HG02885 (cell line): ENCODE results near the gene MAEL.

Source experiments
- ATAC-seq: cut with Tn5 transposase; IDR thresholded peaks from one replicate; pipeline ENCODE4 v1.9.1; 2021; ENCODE audit warnings: mild to moderate bottlenecking; ENCODE audit not compliant: unreplicated experiment, poor library complexity

Gene MAEL

DNA sequence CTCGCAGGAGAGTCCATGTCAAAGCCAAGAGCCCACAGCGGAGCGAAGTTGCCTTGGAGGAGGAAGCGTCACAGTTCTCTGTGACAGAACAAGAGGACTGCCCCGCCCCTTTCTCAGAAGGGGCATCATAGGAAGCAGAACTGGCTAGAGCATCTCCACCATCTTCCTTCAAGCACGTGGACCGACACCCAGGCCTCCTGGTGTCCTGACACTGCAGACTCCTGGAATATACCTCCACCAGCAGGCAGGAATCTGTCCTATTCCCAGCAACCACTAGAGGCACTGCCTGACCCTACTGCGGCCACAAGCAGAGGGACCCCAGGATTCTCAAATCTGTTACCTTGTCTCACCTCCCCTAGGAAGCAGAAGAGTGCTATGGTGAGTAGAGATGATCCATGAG lies 63.3 kb downstream of the MAEL start:
- ATAC-seq, result no peak

- no peak for ATAC-seq
Observed at GRCh38 chr1:167054531-167054930, 65.5 kb downstream of the MAEL start.

DNA sequence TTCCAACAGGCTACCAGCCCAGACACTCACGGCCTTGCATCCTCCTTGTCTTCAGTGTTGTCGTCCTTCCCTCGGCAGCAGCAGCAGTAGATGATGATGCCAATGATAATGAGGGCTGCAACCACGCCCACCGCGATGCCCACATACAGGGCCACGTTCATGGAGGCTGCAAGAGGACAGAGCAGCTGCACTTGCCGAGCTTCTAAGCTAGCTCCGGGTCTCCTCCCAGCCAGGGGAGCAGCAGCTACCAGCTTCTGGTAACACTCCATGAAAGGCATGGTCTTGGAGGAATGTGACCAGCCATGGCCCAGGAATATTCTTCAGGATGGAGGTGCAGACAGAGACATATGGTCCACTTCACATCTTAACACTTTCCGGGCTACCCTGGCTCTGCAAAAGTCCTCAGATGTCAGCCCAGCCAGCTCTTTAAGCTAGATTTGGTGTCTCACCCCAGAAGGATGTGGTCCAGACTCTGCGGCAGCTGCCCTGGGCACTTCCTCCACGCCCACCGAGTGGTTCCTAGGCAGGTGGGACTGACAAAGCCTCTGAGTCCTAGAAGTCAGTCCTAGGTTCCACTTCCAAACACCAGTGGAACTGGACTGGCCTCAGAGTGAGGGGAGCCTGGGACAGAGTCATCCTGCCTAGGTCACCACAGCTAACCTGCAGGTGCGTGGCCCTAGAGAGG lies 66.0 kb downstream of the MAEL start:
- ATAC-seq, result no peak

GRCh38 chr1:167056529-167057231 lies 67.6 kb downstream of the MAEL start:
- no peak for ATAC-seq

DNA sequence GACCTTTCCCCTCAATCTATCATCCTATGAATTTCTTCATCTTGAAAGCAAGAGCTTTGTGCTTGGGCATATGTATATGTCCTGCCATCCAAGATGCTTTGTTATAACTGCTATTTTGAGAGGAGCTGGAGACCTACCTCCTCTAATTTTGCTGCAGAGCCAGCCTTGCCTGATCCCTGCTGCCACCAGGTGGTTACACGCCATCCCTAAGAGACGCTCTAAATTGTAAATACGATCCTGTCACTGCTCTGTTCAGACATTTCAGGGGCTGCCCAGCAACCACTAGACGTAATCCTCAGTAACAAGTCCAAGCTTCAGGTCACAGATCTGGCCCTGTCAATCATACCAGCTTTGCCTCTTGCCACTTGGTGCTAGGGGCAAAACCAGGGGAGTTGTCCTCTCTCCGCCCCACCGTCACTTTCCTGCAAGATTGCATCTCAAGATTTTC lies 68.2 kb downstream of the MAEL start:
- peak; percentile 77 for ATAC-seq

- ATAC-seq, result no peak
Observed at GRCh38 chr1:167059045-167059808, 70.1 kb downstream of the MAEL start.

DNA sequence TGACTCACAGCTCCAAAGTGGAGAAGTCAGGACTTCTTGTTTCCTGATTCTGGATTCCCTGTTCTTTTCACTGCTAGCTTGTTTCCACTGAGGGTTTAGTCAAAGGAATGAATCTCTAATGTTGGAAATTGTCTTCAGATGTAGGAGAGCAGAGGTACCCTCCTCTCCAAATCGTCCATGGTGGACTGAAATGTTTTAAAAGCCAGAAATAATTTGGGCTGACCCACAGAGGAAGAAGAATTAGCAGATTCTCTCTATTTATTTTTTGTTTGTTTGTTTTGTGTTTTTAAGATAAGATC lies 70.7 kb downstream of the MAEL start:
- ATAC-seq, result no peak

- no peak for ATAC-seq
Observed at GRCh38 chr1:167060141-167061072, 71.3 kb downstream of the MAEL start.

- no peak for ATAC-seq
Observed at GRCh38 chr1:167061073-167061464, 72.0 kb downstream of the MAEL start.

GRCh38 chr1:167064621-167065020 lies 75.5 kb downstream of the MAEL start:
- no peak for ATAC-seq

- ATAC-seq, result no peak
Observed at GRCh38 chr1:167065471-167065870, 76.4 kb downstream of the MAEL start.

GRCh38 chr1:167066333-167067122 lies 77.4 kb downstream of the MAEL start:
- peak; percentile 88 for ATAC-seq

DNA sequence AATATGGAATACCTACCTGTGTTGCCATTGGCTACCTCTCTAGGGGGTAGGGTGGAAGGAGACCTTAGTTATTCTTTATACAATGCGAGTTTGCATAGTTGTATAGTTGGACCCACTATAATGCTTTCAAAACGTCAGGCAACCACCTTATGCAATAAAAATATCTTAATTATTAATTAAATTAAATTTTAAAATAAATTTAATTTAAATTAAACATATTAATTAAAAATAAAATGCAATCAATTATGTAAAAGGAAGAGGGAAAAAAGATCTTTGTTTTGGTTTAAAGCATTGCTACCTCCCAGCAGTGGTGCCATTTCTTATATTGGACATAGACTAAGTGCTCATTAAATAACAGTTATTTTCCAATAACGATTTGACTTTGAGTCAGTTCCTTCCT lies 78.8 kb downstream of the MAEL start:
- ATAC-seq, result no peak

DNA sequence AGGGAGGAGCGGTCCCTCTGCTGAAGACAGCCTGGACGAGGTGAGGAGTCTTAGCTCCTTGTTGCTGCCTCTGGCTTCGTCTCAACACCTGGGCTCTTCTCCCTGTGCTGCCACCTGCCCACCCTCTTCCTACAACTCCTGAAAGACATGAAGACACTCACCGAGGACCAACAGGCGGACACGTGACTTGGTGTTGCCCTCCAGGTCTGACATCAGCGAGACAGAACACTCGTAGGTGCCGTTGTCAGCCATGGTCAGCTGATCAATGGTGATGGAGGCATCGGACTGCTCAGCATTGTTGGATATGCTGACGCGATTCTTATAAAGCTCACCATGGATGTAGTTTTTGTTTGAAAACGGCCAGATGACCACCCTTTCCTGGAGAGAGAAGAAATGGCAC lies 79.7 kb downstream of the MAEL start:
- ATAC-seq, result no peak

- no peak for ATAC-seq
Observed at GRCh38 chr1:167071286-167071685, 82.2 kb downstream of the MAEL start.
